Measurements from ENCODE around the gene POU2AF3.

- no peak for TF ChIP-seq CTCF (IDR thresholded peaks at IDR 0.05)
- TF ChIP-seq GATA2 (CRISPR knock-in tag; IDR thresholded peaks at IDR 0.05) = no peak
- TF ChIP-seq PBX3 (IDR thresholded peaks at IDR 0.05) = no peak
- TF ChIP-seq POLR2AphosphoS5 (IDR thresholded peaks at IDR 0.05; ENCODE audit: low read depth, low read length) = no peak
- TF ChIP-seq NRF1 (IDR thresholded peaks at IDR 0.05; ENCODE audit: low read depth, low read length) = no peak
- TF ChIP-seq MAX (IDR thresholded peaks at IDR 0.05; ENCODE audit: low read depth) = no peak
- no peak for TF ChIP-seq RCOR1 (IDR thresholded peaks at IDR 0.05; ENCODE audit: low read length)
- no peak for TF ChIP-seq NFIC (IDR thresholded peaks at IDR 0.05; ENCODE audit: borderline replicate concordance)
- TF ChIP-seq MXI1 (IDR thresholded peaks at IDR 0.05; ENCODE audit: low read depth, low read length) = no peak
- TF ChIP-seq TAF1 (IDR thresholded peaks at IDR 0.05; ENCODE audit: borderline replicate concordance, low read depth, low read length) = no peak
- no peak for TF ChIP-seq SIN3A (IDR thresholded peaks at IDR 0.05; ENCODE audit: borderline replicate concordance, low read depth, low read length)
Observed at GRCh38 chr11:111269146-111269868, 29.0 kb upstream of the POU2AF3 start.

Data from SK-N-SH (cell line).